Measurements from ENCODE around the gene CABLES1. TPM values are rescaled to one million over a fixed set of nuclear protein-coding genes. Genes with fewer than 3 reads are reported as not detected.

Gene CABLES1
- total and polyA plus RNA-seq, 3 experiments from 2014 or later = 0.30 to 8.9 (median 8.0) TPM

GRCh38 chr18:23141104-23141999 lies 6.1 kb downstream of the CABLES1 start:
- Mint-ChIP-seq H3K27me3 (peaks cover 17 to 25% of the 10 kb centered on the region in 2 donors), H3K4me3 (no peak overlapping the region), H3K36me3 (no peaks in the 10 kb centered on the region), H3K27ac (peak overlapping the region in 1 of 8 donors; percentile 65), H3K9me3 (peaks cover 0 to 2% (median 0%) of the 10 kb centered on the region in 5 donors), H3K4me1 (peaks cover 0 to 8% (median 0%) of the 10 kb centered on the region in 3 donors)
- H3K9me3 ChIP-seq (ENCODE audit: low read length) = no peaks in the 10 kb centered on the region
- CTCF ChIA-PET = interaction anchor here (2.2 kb wide), 1 partner anchor 10 kb away, joined by 6 read pairs; no protein-coding TSS in a partner anchor
- H3K4me1 ChIP-seq (ENCODE audit: insufficient read depth, low read length) = no peaks in the 10 kb centered on the region
- no peak for DNase-seq
- no peak overlapping the region for H3K27ac ChIP-seq (ENCODE audit: low read depth, low read length)
- POLR2A ChIA-PET = no interaction called here
- H3K36me3 ChIP-seq (ENCODE audit: insufficient read depth, low read length) = no peaks in the 10 kb centered on the region
- peaks cover 19% of the 10 kb centered on the region for H3K27me3 ChIP-seq (ENCODE audit: insufficient read depth, low read length, poor library complexity, severe bottlenecking)
- no peak overlapping the region for H3K4me3 ChIP-seq (ENCODE audit: low read length)

- no peak for DNase-seq
- ChIA-PET CTCF (no interaction called here), POLR2A (no interaction called here)
- Histone ChIP-seq H3K36me3 (ENCODE audit: insufficient read depth, low read length) (no peaks in the 10 kb centered on the region), H3K9me3 (ENCODE audit: low read length) (no peaks in the 10 kb centered on the region), H3K4me1 (ENCODE audit: insufficient read depth, low read length) (no peaks in the 10 kb centered on the region), H3K4me3 (ENCODE audit: low read length) (no peak overlapping the region), H3K27me3 (ENCODE audit: insufficient read depth, low read length, poor library complexity, severe bottlenecking) (peaks cover 8% of the 10 kb centered on the region), H3K27ac (ENCODE audit: low read depth, low read length) (no peak overlapping the region)
- Mint-ChIP-seq H3K36me3 (no peaks in the 10 kb centered on the region), H3K27me3 (peaks cover 9 to 15% of the 10 kb centered on the region in 2 donors), H3K9me3 (peaks cover 0 to 2% (median 0%) of the 10 kb centered on the region in 5 donors), H3K27ac (peak overlapping the region in 1 of 8 donors; percentile 61), H3K4me3 (no peak overlapping the region), H3K4me1 (no peaks in the 10 kb centered on the region)
Measured at GRCh38 chr18:23142251-23142929, 7.1 kb downstream of the CABLES1 start.

- Histone ChIP-seq H3K4me1 (ENCODE audit: insufficient read depth, low read length) (no peaks in the 10 kb centered on the region), H3K9me3 (ENCODE audit: low read length) (no peaks in the 10 kb centered on the region), H3K27me3 (ENCODE audit: insufficient read depth, low read length, poor library complexity, severe bottlenecking) (peaks cover under 1% of the 10 kb centered on the region), H3K36me3 (ENCODE audit: insufficient read depth, low read length) (no peaks in the 10 kb centered on the region), H3K4me3 (ENCODE audit: low read length) (no peak overlapping the region), H3K27ac (ENCODE audit: low read depth, low read length) (no peak overlapping the region)
- POLR2A ChIA-PET = no interaction called here
- H3K4me1 Mint-ChIP-seq = no peaks in the 10 kb centered on the region
- CTCF ChIA-PET = no interaction called here
- H3K36me3 Mint-ChIP-seq = no peaks in the 10 kb centered on the region
- no peak for DNase-seq
- peak overlapping the region in 1 of 8 donors; percentile 58 for H3K27ac Mint-ChIP-seq
- peaks cover 0 to 2% (median 0%) of the 10 kb centered on the region in 5 donors for H3K9me3 Mint-ChIP-seq
- H3K27me3 Mint-ChIP-seq = peaks cover 2 to 7% of the 10 kb centered on the region in 2 donors
- no peak overlapping the region for H3K4me3 Mint-ChIP-seq
Measured at GRCh38 chr18:23143016-23143814, 7.9 kb downstream of the CABLES1 start.

GRCh38 chr18:23143815-23144261 lies 8.6 kb downstream of the CABLES1 start:
- Histone ChIP-seq H3K4me3 (ENCODE audit: low read length) (no peak overlapping the region), H3K36me3 (ENCODE audit: insufficient read depth, low read length) (no peaks in the 10 kb centered on the region), H3K9me3 (ENCODE audit: low read length) (no peaks in the 10 kb centered on the region), H3K27ac (ENCODE audit: low read depth, low read length) (no peak overlapping the region), H3K4me1 (ENCODE audit: insufficient read depth, low read length) (no peaks in the 10 kb centered on the region), H3K27me3 (ENCODE audit: insufficient read depth, low read length, poor library complexity, severe bottlenecking) (no peaks in the 10 kb centered on the region)
- POLR2A ChIA-PET = no interaction called here
- peak overlapping the region in 2 of 8 donors; percentile 58 to 75 for H3K27ac Mint-ChIP-seq
- H3K27me3 Mint-ChIP-seq = peaks cover 2 to 3% of the 10 kb centered on the region in 2 donors
- no peak overlapping the region for H3K4me3 Mint-ChIP-seq
- CTCF ChIA-PET = no interaction called here
- H3K36me3 Mint-ChIP-seq = no peaks in the 10 kb centered on the region
- H3K9me3 Mint-ChIP-seq = peaks cover 0 to 2% (median 0%) of the 10 kb centered on the region in 5 donors
- DNase-seq = no peak
- H3K4me1 Mint-ChIP-seq = no peaks in the 10 kb centered on the region

- H3K4me3 Mint-ChIP-seq = no peak overlapping the region
- H3K27me3 ChIP-seq (ENCODE audit: insufficient read depth, low read length, poor library complexity, severe bottlenecking) = no peaks in the 10 kb centered on the region
- ChIA-PET POLR2A (no interaction called here), CTCF (interaction anchor here (0.7 kb wide), 1 partner anchor 269 kb away, joined by 3 read pairs; no protein-coding TSS in a partner anchor)
- H3K4me3 ChIP-seq (ENCODE audit: low read length) = no peak overlapping the region
- H3K36me3 Mint-ChIP-seq = no peaks in the 10 kb centered on the region
- no peak overlapping the region for H3K27ac Mint-ChIP-seq
- no peaks in the 10 kb centered on the region for H3K4me1 Mint-ChIP-seq
- peaks cover 0 to 2% (median 0%) of the 10 kb centered on the region in 5 donors for H3K9me3 Mint-ChIP-seq
- no peaks in the 10 kb centered on the region for H3K36me3 ChIP-seq (ENCODE audit: insufficient read depth, low read length)
- no peak overlapping the region for H3K27ac ChIP-seq (ENCODE audit: low read depth, low read length)
- peaks cover 0 to 2% of the 10 kb centered on the region in 2 donors for H3K27me3 Mint-ChIP-seq
- H3K9me3 ChIP-seq (ENCODE audit: low read length) = no peaks in the 10 kb centered on the region
- no peaks in the 10 kb centered on the region for H3K4me1 ChIP-seq (ENCODE audit: insufficient read depth, low read length)
- DNase-seq = no peak
Measured at GRCh38 chr18:23144640-23145039, 9.4 kb downstream of the CABLES1 start.

GRCh38 chr18:23145621-23146020 lies 10.3 kb downstream of the CABLES1 start:
- Mint-ChIP-seq H3K27me3 (peaks cover 0 to 2% of the 10 kb centered on the region in 2 donors), H3K4me1 (no peaks in the 10 kb centered on the region), H3K9me3 (peaks cover 0 to 2% (median 0%) of the 10 kb centered on the region in 5 donors), H3K4me3 (no peak overlapping the region), H3K36me3 (no peaks in the 10 kb centered on the region), H3K27ac (no peak overlapping the region)
- H3K36me3 ChIP-seq (ENCODE audit: insufficient read depth, low read length) = no peaks in the 10 kb centered on the region
- no peak overlapping the region for H3K4me3 ChIP-seq (ENCODE audit: low read length)
- H3K4me1 ChIP-seq (ENCODE audit: insufficient read depth, low read length) = no peaks in the 10 kb centered on the region
- ChIA-PET CTCF (interaction anchor here (0.6 kb wide), 1 partner anchor 14 kb away, joined by 3 read pairs; no protein-coding TSS in a partner anchor), POLR2A (no interaction called here)
- DNase-seq = no peak
- H3K9me3 ChIP-seq (ENCODE audit: low read length) = no peaks in the 10 kb centered on the region
- H3K27me3 ChIP-seq (ENCODE audit: insufficient read depth, low read length, poor library complexity, severe bottlenecking) = no peaks in the 10 kb centered on the region
- H3K27ac ChIP-seq (ENCODE audit: low read depth, low read length) = no peak overlapping the region

- Histone ChIP-seq H3K9me3 (ENCODE audit: low read length) (no peaks in the 10 kb centered on the region), H3K36me3 (ENCODE audit: insufficient read depth, low read length) (no peaks in the 10 kb centered on the region), H3K27ac (ENCODE audit: low read depth, low read length) (no peak overlapping the region), H3K4me1 (ENCODE audit: insufficient read depth, low read length) (no peaks in the 10 kb centered on the region), H3K4me3 (ENCODE audit: low read length) (no peak overlapping the region), H3K27me3 (ENCODE audit: insufficient read depth, low read length, poor library complexity, severe bottlenecking) (no peaks in the 10 kb centered on the region)
- H3K27ac Mint-ChIP-seq = no peak overlapping the region
- peaks cover 0 to 2% (median 0%) of the 10 kb centered on the region in 5 donors for H3K9me3 Mint-ChIP-seq
- no peaks in the 10 kb centered on the region for H3K4me1 Mint-ChIP-seq
- H3K36me3 Mint-ChIP-seq = no peaks in the 10 kb centered on the region
- no peak overlapping the region for H3K4me3 Mint-ChIP-seq
- POLR2A ChIA-PET = no interaction called here
- DNase-seq = no peak
- CTCF ChIA-PET = interaction anchor here (0.6 to 1.4 kb wide), 3 partner anchors 10 to 268 kb away, joined by 3 to 4 read pairs (median 3); no protein-coding TSS in a partner anchor
- H3K27me3 Mint-ChIP-seq = peaks cover 0 to 2% of the 10 kb centered on the region in 2 donors
Measured at GRCh38 chr18:23146861-23147469, 11.7 kb downstream of the CABLES1 start.

All from CD8-positive, alpha-beta memory T cell (primary cell).